ENCODE data around the gene ZKSCAN2. TPM values are rescaled to one million over a fixed set of nuclear protein-coding genes. Genes with fewer than 3 reads are reported as not detected.
A peak's percentile ranks its signal among the peaks of the same experiment; 100 is the strongest.

Gene ZKSCAN2
- total and polyA plus RNA-seq, 11 donors: 1.7 to 8.0 (median 4.2) TPM

GRCh38 chr16:25264597-25264996, 7.0 kb upstream of the ZKSCAN2 start:
- Histone ChIP-seq H3K4me3 (no peak overlapping the region), H3K36me3 (peaks cover 0 to 14% (median 2%) of the 10 kb centered on the region in 9 donors), H3K27ac (no peak overlapping the region), H3K4me1 (peaks cover 0 to 9% (median 3%) of the 10 kb centered on the region in 12 donors), H3K27me3 (no peaks in the 10 kb centered on the region), H3K9me3 (no peaks in the 10 kb centered on the region)
- ATAC-seq: no peak
- no peak for DNase-seq
- no peak for TF ChIP-seq CTCF (IDR thresholded peaks at IDR 0.05)
- TF ChIP-seq POLR2A (IDR thresholded peaks at IDR 0.05): no peak
- WGBS, 4 donors: 76 to 87% (median 78%) methylated on average over 2 of the region's 2 CpGs
- intact Hi-C loops (cut with DNase I): no loop called here

GRCh38 chr16:25260416-25260815, 2.8 kb upstream of the ZKSCAN2 start:
- DNase-seq (no peak), ATAC-seq (no peak)
- Histone ChIP-seq H3K4me1 (peaks cover 0 to 39% (median 27%) of the 10 kb centered on the region in 12 donors), H3K27ac (peak overlapping the region in 2 of 12 donors; percentile 30 to 33), H3K27me3 (no peaks in the 10 kb centered on the region), H3K36me3 (peaks cover 0 to 14% (median 0%) of the 10 kb centered on the region in 9 donors), H3K4me3 (no peak overlapping the region), H3K9me3 (no peaks in the 10 kb centered on the region)
- 74 to 85% (median 83%) methylated on average over 5 of the region's 5 CpGs for WGBS, 4 donors
- intact Hi-C loops (cut with DNase I): no loop called here
- TF ChIP-seq CTCF (IDR thresholded peaks at IDR 0.05) (no peak), POLR2A (IDR thresholded peaks at IDR 0.05) (no peak)

GRCh38 chr16:25258861-25259179, 1.2 kb upstream of the ZKSCAN2 start:
- H3K9me3 ChIP-seq: no peaks in the 10 kb centered on the region
- peaks cover 0 to 41% (median 29%) of the 10 kb centered on the region in 12 donors for H3K4me1 ChIP-seq
- no peak for TF ChIP-seq CTCF (IDR thresholded peaks at IDR 0.05)
- TF ChIP-seq POLR2A (IDR thresholded peaks at IDR 0.05): no peak
- DNase-seq (no peak), ATAC-seq (no peak)
- intact Hi-C loops (cut with DNase I): loop anchor here in 1 of 10 donors (10.0 kb wide), 1 partner anchor 714 kb away; no protein-coding TSS in a partner anchor
- peak overlapping the region in 4 of 12 donors; percentile 99 to 100 (median 100) for H3K27ac ChIP-seq
- peaks cover 0 to 25% (median 14%) of the 10 kb centered on the region in 9 donors for H3K36me3 ChIP-seq
- H3K4me3 ChIP-seq: peak overlapping the region in 11 of 12 donors; percentile 62 to 97 (median 81)
- 36 to 52% (median 42%) methylated on average over 4 of the region's 4 CpGs for WGBS, 4 donors
- no peaks in the 10 kb centered on the region for H3K27me3 ChIP-seq

- WGBS, 4 donors: 4 to 12% (median 6%) methylated on average over 26 to 58 of the region's 58 CpGs
- peaks cover 0 to 41% (median 29%) of the 10 kb centered on the region in 12 donors for H3K4me1 ChIP-seq
- peak overlapping the region; percentile 62 to 97 (median 80) for H3K4me3 ChIP-seq
- H3K36me3 ChIP-seq: peaks cover 0 to 27% (median 19%) of the 10 kb centered on the region in 9 donors
- ATAC-seq (peak; percentile 32 to 73 (median 62)), DNase-seq (peak in 4 of 5 donors; percentile 78 to 85 (median 81))
- H3K27me3 ChIP-seq: no peaks in the 10 kb centered on the region
- no peaks in the 10 kb centered on the region for H3K9me3 ChIP-seq
- intact Hi-C loops (cut with DNase I): loop anchor here in 1 of 10 donors (10.0 kb wide), 1 partner anchor 713 kb away; no protein-coding TSS in a partner anchor
- TF ChIP-seq CTCF (IDR thresholded peaks at IDR 0.05) (no peak), POLR2A (IDR thresholded peaks at IDR 0.05) (no peak)
- H3K27ac ChIP-seq: peak overlapping the region; percentile 89 to 100 (median 100)
Observed at GRCh38 chr16:25257956-25258860, 563 bp upstream of the ZKSCAN2 start.

Data from heart left ventricle (tissue), 16 donors.